H1 (cell line): ENCODE measurements around the gene DTWD2. TPM values are rescaled to one million over a fixed set of nuclear protein-coding genes. Genes with fewer than 3 reads are reported as not detected.

ENCODE experiments used
- CTCF ChIA-PET: fragments of 300-600 bp; sonication (Branson Sonifier 250); formaldehyde crosslinking; loops from one replicate; lab custom pipeline; 2021; ENCODE audit not compliant: partially characterized antibody; lab: Charles Lee
- POLR2A ChIA-PET: fragments of 300-600 bp; sonication (Branson Sonifier 250); formaldehyde crosslinking; loops from one replicate; lab custom pipeline; 2021; ENCODE audit warnings: inconsistent platforms; ENCODE audit not compliant: partially characterized antibody; lab: Charles Lee
- DNase-seq, 2 experiments: peaks; one replicate each; pipeline versions ENCODE4 v3.0.0 to v3.0.0-alpha.2; 2010 to 2022; ENCODE audit warnings: low spot score in 2 of 2, low read depth in 1 of 2, mixed read lengths in 1 of 2
- FAIRE-seq: peaks from 2 replicates; lab custom pipeline; 2011; peaks lifted over from hg19 to GRCh38; lab: Jason Lieb, UNC
- H2AFZ ChIP-seq: 2 replicates; pipeline ENCODE4 v1.8.1; 2012; ENCODE audit warnings: low read length, inconsistent platforms
- H2AK5ac ChIP-seq: 2 replicates; pipeline ENCODE4 v1.6.1; 2013; ENCODE audit warnings: low read depth, low read length
- H2BK120ac ChIP-seq: replicated peaks from 2 replicates; pipeline ENCODE3; 2013; ENCODE audit warnings: low read depth, low read length, inconsistent platforms
- H2BK12ac ChIP-seq: 2 replicates; pipeline ENCODE4 v1.6.1; 2013; ENCODE audit warnings: low read depth, low read length
- H2BK15ac ChIP-seq: 2 replicates; pipeline ENCODE4 v1.6.1; 2013; ENCODE audit warnings: low read length
- H2BK20ac ChIP-seq: 2 replicates; pipeline ENCODE4 v1.6.1; 2013; ENCODE audit warnings: low read length
- H2BK5ac ChIP-seq: 2 replicates; pipeline ENCODE4 v1.6.1; 2013; ENCODE audit warnings: low read depth, low read length
- H3K14ac ChIP-seq: 2 replicates; pipeline ENCODE4 v1.6.1; 2013; ENCODE audit warnings: inconsistent platforms; ENCODE audit not compliant: insufficient read length
- H3K18ac ChIP-seq: 2 replicates; pipeline ENCODE4 v1.6.1; 2013; ENCODE audit warnings: low read length; ENCODE audit errors: extremely low read depth
- H3K23ac ChIP-seq: 2 replicates; pipeline ENCODE4 v1.6.1; 2013; ENCODE audit warnings: inconsistent platforms; ENCODE audit not compliant: insufficient read length
- H3K23me2 ChIP-seq: 2 replicates; pipeline ENCODE4 v1.6.1; 2013; ENCODE audit warnings: low read depth, low read length
- H3K27ac ChIP-seq: 2 replicates; pipeline ENCODE4 v1.6.1; 2011; ENCODE audit warnings: low read depth, low read length, inconsistent platforms
- H3K27me3 ChIP-seq, 4 experiments: replicated peaks in 1 of 4; 1 replicate in 1 of 4; 2 replicates in 3 of 4; pipeline versions ENCODE4 v1.6.1 to v1.8.1; 2011 to 2013; ENCODE audit warnings: low read length in 3 of 4, mild to moderate bottlenecking in 3 of 4, inconsistent platforms in 2 of 4, mixed read lengths in 2 of 4, moderate library complexity in 1 of 4; ENCODE audit not compliant: control insufficient read depth in 3 of 4, insufficient read depth in 3 of 4; ENCODE audit errors: extremely low read depth in 1 of 4
- H3K36me3 ChIP-seq, 4 experiments: 2 replicates each; pipeline versions ENCODE4 v1.6.1 to v1.8.1; 2011 to 2013; ENCODE audit warnings: mild to moderate bottlenecking in 4 of 4, low read length in 3 of 4, moderate library complexity in 2 of 4, control low read depth in 1 of 4, inconsistent platforms in 1 of 4; ENCODE audit not compliant: insufficient read depth in 4 of 4, control insufficient read depth in 2 of 4
- H3K4ac ChIP-seq: replicated peaks from 2 replicates; pipeline ENCODE3; 2013; ENCODE audit warnings: low read length, low read depth, mixed read lengths, inconsistent platforms; ENCODE audit not compliant: insufficient read length
- H3K4me1 ChIP-seq, 4 experiments: replicated peaks in 1 of 4; 1 replicate in 1 of 4; 2 replicates in 3 of 4; pipeline versions ENCODE4 v1.6.1 to v1.8.1; 2011 to 2013; ENCODE audit warnings: low read length in 3 of 4, inconsistent platforms in 2 of 4, mixed read lengths in 1 of 4; ENCODE audit not compliant: insufficient read depth in 4 of 4, control insufficient read depth in 3 of 4
- H3K4me2 ChIP-seq, 2 experiments: 2 replicates each; pipeline versions ENCODE4 v1.6.1 to v1.8.1; 2011 to 2013; ENCODE audit warnings: low read depth in 2 of 2, low read length in 2 of 2, control low read depth in 1 of 2, inconsistent platforms in 1 of 2, mild to moderate bottlenecking in 1 of 2; ENCODE audit not compliant: insufficient read depth in 1 of 2
- H3K4me3 ChIP-seq, 4 experiments: fragments of 200-600, 300-600 bp in 1 of 4; sonication (generic), shearing (Covaris generic), sonication (Bioruptor Twin) in 1 of 4; 2 replicates each; pipeline versions ENCODE4 v1.5.1 to v1.8.1; 2011 to 2016; ENCODE audit warnings: low read length in 4 of 4, low read depth in 3 of 4, control low read depth in 2 of 4, inconsistent platforms in 2 of 4, mild to moderate bottlenecking in 2 of 4, mixed read lengths in 1 of 4, moderate library complexity in 1 of 4; ENCODE audit not compliant: insufficient read depth in 2 of 4; ENCODE audit errors: extremely low read depth in 1 of 4
- H3K56ac ChIP-seq: replicated peaks from 2 replicates; pipeline ENCODE3; 2013; ENCODE audit warnings: low read depth, mild to moderate bottlenecking, mixed read lengths, low read length, inconsistent platforms; ENCODE audit not compliant: insufficient read length
- H3K79me1 ChIP-seq: 2 replicates; pipeline ENCODE4 v1.6.1; 2013; ENCODE audit warnings: low read depth, low read length, control low read depth
- H3K79me2 ChIP-seq, 2 experiments: 2 replicates each; pipeline versions ENCODE4 v1.6.1 to v1.8.1; 2012 to 2013; ENCODE audit warnings: low read length in 2 of 2, mild to moderate bottlenecking in 2 of 2, inconsistent platforms in 1 of 2; ENCODE audit not compliant: insufficient read depth in 2 of 2, control insufficient read depth in 1 of 2
- H3K9ac ChIP-seq, 4 experiments: replicated peaks in 1 of 4; 1 replicate in 1 of 4; 2 replicates in 3 of 4; pipeline versions ENCODE4 v1.6.1 to v1.8.1; 2011 to 2013; ENCODE audit warnings: low read depth in 3 of 4, low read length in 3 of 4, control low read depth in 2 of 4, mild to moderate bottlenecking in 2 of 4, moderate library complexity in 2 of 4, inconsistent platforms in 1 of 4; ENCODE audit errors: extremely low read depth in 1 of 4
- H3K9me3 ChIP-seq, 2 experiments: 2 replicates each; pipeline versions ENCODE4 v1.6.1 to v1.8.1; 2012 to 2013; ENCODE audit warnings: mild to moderate bottlenecking in 2 of 2, moderate library complexity in 2 of 2, control low read depth in 1 of 2, inconsistent platforms in 1 of 2, low read depth in 1 of 2, low read length in 1 of 2, mixed read lengths in 1 of 2; ENCODE audit not compliant: insufficient read depth in 2 of 2
- H4K20me1 ChIP-seq, 2 experiments: replicated peaks in 1 of 2; 2 replicates each; pipeline versions ENCODE3 to v1.8.1; 2011 to 2013; ENCODE audit warnings: inconsistent platforms in 2 of 2, low read length in 2 of 2, mild to moderate bottlenecking in 1 of 2; ENCODE audit not compliant: insufficient read depth in 2 of 2, control insufficient read depth in 1 of 2
- H4K5ac ChIP-seq: 2 replicates; pipeline ENCODE4 v1.6.1; 2013; ENCODE audit warnings: low read length, low read depth, mixed read lengths, inconsistent platforms; ENCODE audit not compliant: insufficient read length
- H4K8ac ChIP-seq: 2 replicates; pipeline ENCODE4 v1.8.0; 2013; ENCODE audit warnings: mild to moderate bottlenecking, moderate library complexity, low read length, inconsistent platforms; ENCODE audit not compliant: insufficient read depth; ENCODE audit errors: extremely low read depth
- H4K91ac ChIP-seq: replicated peaks from 2 replicates; pipeline ENCODE3; 2013; ENCODE audit warnings: low read length, mixed read lengths, inconsistent platforms; ENCODE audit not compliant: insufficient read length
- BCL11A ChIP-seq, 2 experiments: IDR thresholded peaks; one replicate each; pipeline ENCODE4 v1.6.1; 2011; ENCODE audit warnings: low read depth in 2 of 2, low read length in 2 of 2, mild to moderate bottlenecking in 2 of 2
- BRCA1 ChIP-seq: IDR thresholded peaks from 2 replicates; pipeline ENCODE4 v1.6.1; 2012; ENCODE audit warnings: low read depth, low read length, improper control_type of control experiment
- CEBPB ChIP-seq: IDR thresholded peaks from 2 replicates; pipeline ENCODE4 v1.6.1; 2012; ENCODE audit warnings: low read depth, low read length
- CHD1 ChIP-seq: IDR thresholded peaks from 2 replicates; pipeline ENCODE4 v1.6.1; 2012; ENCODE audit warnings: low read depth, low read length, improper control_type of control experiment
- EGR1 ChIP-seq: IDR thresholded peaks from 2 replicates; pipeline ENCODE4 v1.6.1; 2011; ENCODE audit warnings: low read depth, low read length, borderline replicate concordance
- GTF2F1 ChIP-seq: IDR thresholded peaks from 2 replicates; pipeline ENCODE4 v1.6.1; 2012; ENCODE audit warnings: low read depth, low read length, improper control_type of control experiment, borderline replicate concordance
- HDAC2 ChIP-seq, 2 experiments: fragments of 300-600 bp in 1 of 2; sonication (generic) in 1 of 2; IDR thresholded peaks; 2 replicates each; pipeline ENCODE4 v1.6.1; 2011 to 2012; ENCODE audit warnings: low read depth in 2 of 2, low read length in 2 of 2, mild to moderate bottlenecking in 2 of 2, moderate library complexity in 2 of 2, borderline replicate concordance in 1 of 2, inconsistent platforms in 1 of 2
- KDM5A ChIP-seq: fragments of 200-600 bp; IDR thresholded peaks from 2 replicates; pipeline ENCODE4 v1.7.1; 2012; ENCODE audit warnings: mild to moderate bottlenecking, low read length, inconsistent platforms, mixed read lengths
- RAD21 ChIP-seq, 2 experiments: IDR thresholded peaks in 1 of 2; conservative IDR thresholded peaks in 1 of 2; 2 replicates each; pipeline ENCODE4 v1.6.1; 2011; ENCODE audit warnings: low read depth in 2 of 2, low read length in 2 of 2, improper control_type of control experiment in 1 of 2, inconsistent platforms in 1 of 2, mild to moderate bottlenecking in 1 of 2, moderate library complexity in 1 of 2
- RFX5 ChIP-seq: IDR thresholded peaks from 2 replicates; pipeline ENCODE4 v1.6.1; 2011; ENCODE audit warnings: low read depth, low read length, improper control_type of control experiment, borderline replicate concordance
- SIX5 ChIP-seq: IDR thresholded peaks from 2 replicates; pipeline ENCODE4 v1.6.1; 2011; ENCODE audit warnings: mild to moderate bottlenecking, low read depth, low read length
- WGBS, 2 experiments: shearing (Covaris generic) in 1 of 2; methylation state at CpG; one replicate each; pipeline versions ENCODE4 v1.1.6 to v1.1.7; 2013 to 2015; ENCODE audit warnings: low lambda C conversion rate in 2 of 2, mixed read lengths in 2 of 2, inconsistent platforms in 1 of 2, low coverage in 1 of 2, missing lambda C conversion rate in 1 of 2; ENCODE audit not compliant: insufficient replicate concordance in 2 of 2, insufficient coverage in 1 of 2, insufficient read length in 1 of 2; ENCODE audit errors: extremely low coverage in 1 of 2, missing lambda C conversion rate in 1 of 2; 5-methylcytosine and 5-hydroxymethylcytosine counted together
- polyA plus RNA-seq, 7 experiments: library from polyadenylated mRNA; depleted of rRNA in 3 of 7; stranded (reverse) in 5 of 7; unstranded in 2 of 7; fragments of >200 nt in 5 of 7; fragments of 200-250 nt in 2 of 7; gene quantifications; 1 replicate in 5 of 7; 2 replicates in 1 of 7; 4 replicates in 1 of 7; pipeline versions ENCODE4 v1.2.1 to v1.2.3, GENCODE V29; 2011 to 2013; ENCODE audit warnings: missing spikeins in 2 of 7, mixed read lengths in 2 of 7
- total RNA-seq: library from RNA; stranded (reverse); fragmentation: NEBNext Ultra II Directional; extraction: Animal tissue kit (Norgen Biotek cat#: 25700); gene quantifications from 2 replicates; pipeline ENCODE4 v1.2.1, GENCODE V29; 2021
- TF ChIP-seq, protein P1 (sequence below): IDR thresholded peaks from 2 replicates; pipeline ENCODE4 v1.6.1; 2011; ENCODE audit warnings: low read length, improper control_type of control experiment

DTWD2 gene
- total and polyA plus RNA-seq, 2 of the 8 experiments (the other 6 are each of a cell fraction or from before 2014, with no cell fraction given): 4.3 to 17.1 TPM

DNA sequence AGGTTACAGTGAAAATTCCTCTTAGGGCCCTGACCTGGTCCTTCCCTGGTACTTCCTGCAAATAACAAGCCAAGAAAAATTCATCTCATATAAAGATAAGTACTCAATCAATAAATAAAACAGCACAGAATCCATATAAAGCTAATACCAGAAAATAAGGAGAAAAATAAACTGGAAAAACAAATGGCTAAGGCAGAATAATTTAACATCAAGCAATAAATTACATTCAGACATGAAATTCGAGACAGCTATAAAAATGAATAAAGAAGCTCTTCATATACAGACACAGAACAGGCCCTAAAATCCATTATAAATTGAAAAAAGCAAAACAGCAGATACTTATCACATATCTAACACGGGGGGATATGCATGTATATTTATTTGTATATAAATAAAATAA, 99.2 kb downstream of the DTWD2 start:
- Histone ChIP-seq H2AFZ (no peak overlapping the region), H3K4me3 (no peak overlapping the region), H3K4me1 (no peaks in the 10 kb centered on the region; a peak in 2 of 7 replicates), H4K5ac (no peak overlapping the region), H4K20me1 (no peaks in the 10 kb centered on the region), H3K27ac (no peak overlapping the region), H3K23me2 (no peaks in the 10 kb centered on the region), H3K4ac (no peak overlapping the region), H3K9ac (no peak overlapping the region), H4K91ac (no peak overlapping the region), H3K56ac (no peak overlapping the region), H3K23ac (no peak overlapping the region), H3K18ac (no peak overlapping the region), H2BK15ac (no peak overlapping the region), H3K4me2 (no peak overlapping the region), H3K79me1 (no peaks in the 10 kb centered on the region), H3K14ac (no peak overlapping the region), H3K27me3 (no peaks in the 10 kb centered on the region), H3K79me2 (no peaks in the 10 kb centered on the region), H2BK5ac (no peak overlapping the region), H2BK120ac (no peak overlapping the region), H2AK5ac (no peak overlapping the region), H3K9me3 (no peaks in the 10 kb centered on the region), H4K8ac (no peak overlapping the region), H2BK20ac (no peak overlapping the region), H2BK12ac (no peak overlapping the region), H3K36me3 (no peaks in the 10 kb centered on the region)
- TF ChIP-seq EGR1 (no peak), RAD21 (IDR thresholded peaks at IDR 0.05 in 1 of 2, conservative IDR thresholded peaks at IDR 0.05 in 1 of 2; ENCODE audit: low read depth in 2 of 2, low read length in 2 of 2) (no peak), GTF2F1 (no peak), CHD1 (no peak), BCL11A (IDR thresholded peaks at IDR 0.05; ENCODE audit: low read depth in 2 of 2, low read length in 2 of 2) (no peak), HDAC2 (IDR thresholded peaks at IDR 0.05; ENCODE audit: borderline replicate concordance in 1 of 2, low read depth in 2 of 2, low read length in 2 of 2) (no peak), CEBPB (no peak), BRCA1 (no peak), RFX5 (no peak), SIX5 (no peak), KDM5A (no peak)
- TF ChIP-seq, protein P1, sequence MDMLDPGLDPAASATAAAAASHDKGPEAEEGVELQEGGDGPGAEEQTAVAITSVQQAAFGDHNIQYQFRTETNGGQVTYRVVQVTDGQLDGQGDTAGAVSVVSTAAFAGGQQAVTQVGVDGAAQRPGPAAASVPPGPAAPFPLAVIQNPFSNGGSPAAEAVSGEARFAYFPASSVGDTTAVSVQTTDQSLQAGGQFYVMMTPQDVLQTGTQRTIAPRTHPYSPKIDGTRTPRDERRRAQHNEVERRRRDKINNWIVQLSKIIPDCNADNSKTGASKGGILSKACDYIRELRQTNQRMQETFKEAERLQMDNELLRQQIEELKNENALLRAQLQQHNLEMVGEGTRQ: no peak
- ChIA-PET CTCF (interaction anchor here (1.3 kb wide), 1 partner anchor 22 kb away, joined by 3 read pairs; no protein-coding TSS in a partner anchor), POLR2A (no interaction called here)
- no peak for DNase-seq
- 86% methylated on average over 2 of the region's 2 CpGs; no CpG with 5 or more reads in 1 of the 2 experiments for WGBS, 2 experiments
- FAIRE-seq: no peak
